ENCODE data around the gene PKN2. TPM values are rescaled to one million over a fixed set of nuclear protein-coding genes. Genes with fewer than 3 reads are reported as not detected.
A peak's percentile ranks its signal among the peaks of the same experiment; 100 is the strongest.

PKN2 gene
- total and polyA plus RNA-seq, 2 donors (not counting 1 experiment from before 2014, with no cell fraction given) = 28.7 to 29.9 TPM

DNA sequence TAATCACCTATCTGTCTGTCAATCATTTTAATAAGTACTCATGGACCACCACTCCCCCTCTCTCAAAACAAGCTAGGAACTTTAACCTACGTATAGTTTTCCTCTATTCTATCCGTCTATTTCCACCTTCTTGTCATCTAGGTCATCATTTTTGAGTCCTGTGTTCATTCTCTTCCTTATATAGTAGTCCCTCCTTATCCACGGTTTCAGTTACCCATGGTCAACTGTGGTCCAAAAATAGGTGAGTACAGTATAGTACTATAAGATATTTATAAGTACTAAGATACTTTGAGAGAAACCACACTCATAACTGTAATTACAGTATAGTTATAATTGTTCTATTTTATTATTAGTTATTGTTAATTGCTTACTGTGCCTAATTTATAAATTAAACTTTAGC lies 7.5 kb downstream of the PKN2 start:
- no peak overlapping the region for H3K4me3 ChIP-seq (replicated peaks in 1 of 4; ENCODE audit: control extremely low read depth in 1 of 4, insufficient read depth in 1 of 4, low read depth in 3 of 4, low read length in 4 of 4)
- H3K27ac ChIP-seq (ENCODE audit: insufficient read depth, low read length) = no peak overlapping the region
- no peaks in the 10 kb centered on the region for H4K20me1 ChIP-seq (ENCODE audit: control insufficient read depth, extremely low read depth, insufficient read depth, low read length)
- H3K4me2 ChIP-seq (ENCODE audit: extremely low read depth, insufficient read depth, low read length) = no peak overlapping the region
- no peak overlapping the region for H3K9ac ChIP-seq (ENCODE audit: insufficient read depth, low read length)
- no peaks in the 10 kb centered on the region for H3K36me3 ChIP-seq (ENCODE audit: control insufficient read depth, insufficient read depth, low read length)
- DNase-seq (ENCODE audit: low read depth in 2 of 2) = no peak
- peaks cover 66% of the 10 kb centered on the region for H3K79me2 ChIP-seq (ENCODE audit: control insufficient read depth, insufficient read depth, low read length)
- H3K4me1 ChIP-seq (ENCODE audit: control insufficient read depth, extremely low read depth, insufficient read depth, low read length) = no peaks in the 10 kb centered on the region
- no peaks in the 10 kb centered on the region for H3K9me3 ChIP-seq (ENCODE audit: control insufficient read depth, insufficient read depth, low read depth, low read length)
- no peak overlapping the region for H2AFZ ChIP-seq (ENCODE audit: low read length)
- H3K27me3 ChIP-seq (ENCODE audit: control insufficient read depth, insufficient read depth, low read length) = no peaks in the 10 kb centered on the region
- TF ChIP-seq, protein P1, sequence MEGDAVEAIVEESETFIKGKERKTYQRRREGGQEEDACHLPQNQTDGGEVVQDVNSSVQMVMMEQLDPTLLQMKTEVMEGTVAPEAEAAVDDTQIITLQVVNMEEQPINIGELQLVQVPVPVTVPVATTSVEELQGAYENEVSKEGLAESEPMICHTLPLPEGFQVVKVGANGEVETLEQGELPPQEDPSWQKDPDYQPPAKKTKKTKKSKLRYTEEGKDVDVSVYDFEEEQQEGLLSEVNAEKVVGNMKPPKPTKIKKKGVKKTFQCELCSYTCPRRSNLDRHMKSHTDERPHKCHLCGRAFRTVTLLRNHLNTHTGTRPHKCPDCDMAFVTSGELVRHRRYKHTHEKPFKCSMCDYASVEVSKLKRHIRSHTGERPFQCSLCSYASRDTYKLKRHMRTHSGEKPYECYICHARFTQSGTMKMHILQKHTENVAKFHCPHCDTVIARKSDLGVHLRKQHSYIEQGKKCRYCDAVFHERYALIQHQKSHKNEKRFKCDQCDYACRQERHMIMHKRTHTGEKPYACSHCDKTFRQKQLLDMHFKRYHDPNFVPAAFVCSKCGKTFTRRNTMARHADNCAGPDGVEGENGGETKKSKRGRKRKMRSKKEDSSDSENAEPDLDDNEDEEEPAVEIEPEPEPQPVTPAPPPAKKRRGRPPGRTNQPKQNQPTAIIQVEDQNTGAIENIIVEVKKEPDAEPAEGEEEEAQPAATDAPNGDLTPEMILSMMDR (conservative IDR thresholded peaks at IDR 0.05 in 1 of 2, IDR thresholded peaks at IDR 0.05 in 1 of 2; ENCODE audit: low read depth in 1 of 2, low read length in 2 of 2) = no peak
- TF ChIP-seq EZH2 (IDR thresholded peaks at IDR 0.05; ENCODE audit: low read length, missing control alignments) = no peak

DNA sequence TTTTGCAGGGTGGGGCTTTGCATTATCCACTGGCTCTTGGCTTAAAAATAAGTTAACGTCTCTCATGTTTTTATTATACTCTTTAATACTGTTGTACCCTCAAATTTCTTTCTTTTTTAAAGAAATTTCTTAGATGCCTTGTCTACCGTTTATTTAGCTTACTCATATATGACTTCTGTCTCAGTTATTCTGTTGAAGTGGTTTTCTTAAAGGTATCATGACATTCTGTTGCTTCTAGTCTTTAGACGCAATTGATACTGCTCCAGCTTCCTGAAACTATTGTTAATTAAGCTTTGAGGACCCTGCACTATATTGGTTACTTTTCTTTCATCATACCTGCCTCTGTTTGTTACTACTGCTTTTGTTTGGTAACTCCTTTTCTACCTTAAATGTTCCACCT lies 11.7 kb downstream of the PKN2 start:
- H3K4me3 ChIP-seq (replicated peaks in 1 of 4; ENCODE audit: control extremely low read depth in 1 of 4, insufficient read depth in 1 of 4, low read depth in 3 of 4, low read length in 4 of 4) = no peak overlapping the region
- H3K27me3 ChIP-seq (ENCODE audit: control insufficient read depth, insufficient read depth, low read length) = no peaks in the 10 kb centered on the region
- H3K9ac ChIP-seq (ENCODE audit: insufficient read depth, low read length) = no peak overlapping the region
- H2AFZ ChIP-seq (ENCODE audit: low read length) = no peak overlapping the region
- H3K27ac ChIP-seq (ENCODE audit: insufficient read depth, low read length) = no peak overlapping the region
- H3K36me3 ChIP-seq (ENCODE audit: control insufficient read depth, insufficient read depth, low read length) = no peaks in the 10 kb centered on the region
- H4K20me1 ChIP-seq (ENCODE audit: control insufficient read depth, extremely low read depth, insufficient read depth, low read length) = no peaks in the 10 kb centered on the region
- peaks cover 54% of the 10 kb centered on the region for H3K79me2 ChIP-seq (ENCODE audit: control insufficient read depth, insufficient read depth, low read length)
- peak overlapping the region; percentile 4 for H3K4me2 ChIP-seq (ENCODE audit: extremely low read depth, insufficient read depth, low read length)
- no peaks in the 10 kb centered on the region for H3K4me1 ChIP-seq (ENCODE audit: control insufficient read depth, extremely low read depth, insufficient read depth, low read length)
- DNase-seq (ENCODE audit: low read depth in 2 of 2) = peak in 1 of 2 donors; percentile 59
- TF ChIP-seq EZH2 (IDR thresholded peaks at IDR 0.05; ENCODE audit: low read length, missing control alignments) = no peak
- TF ChIP-seq, protein P1 (conservative IDR thresholded peaks at IDR 0.05 in 1 of 2, IDR thresholded peaks at IDR 0.05 in 1 of 2; ENCODE audit: low read depth in 1 of 2, low read length in 2 of 2) = no peak
- no peaks in the 10 kb centered on the region for H3K9me3 ChIP-seq (ENCODE audit: control insufficient read depth, insufficient read depth, low read depth, low read length)

DNA sequence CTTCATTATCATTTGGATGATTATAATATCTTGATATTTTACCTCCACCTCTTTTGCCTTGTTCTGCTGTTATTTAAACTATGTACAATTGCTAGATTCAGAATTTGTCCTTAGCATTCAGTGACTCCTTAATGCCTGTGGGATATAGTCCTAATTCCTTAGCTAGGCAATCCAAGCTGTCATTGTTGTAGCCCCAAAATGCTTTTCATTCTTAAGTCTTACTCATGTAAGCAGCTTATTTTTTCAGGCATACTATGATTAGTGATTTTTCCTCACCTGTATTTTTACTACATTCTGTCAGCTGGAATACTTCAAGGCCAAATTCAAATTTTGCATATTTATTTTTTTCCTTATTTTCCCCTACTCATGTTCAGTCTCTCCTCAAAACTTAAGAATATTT lies 13.4 kb downstream of the PKN2 start:
- Histone ChIP-seq H3K4me2 (ENCODE audit: extremely low read depth, insufficient read depth, low read length) (no peak overlapping the region), H3K27me3 (ENCODE audit: control insufficient read depth, insufficient read depth, low read length) (no peaks in the 10 kb centered on the region), H3K4me1 (ENCODE audit: control insufficient read depth, extremely low read depth, insufficient read depth, low read length) (no peaks in the 10 kb centered on the region), H3K9me3 (ENCODE audit: control insufficient read depth, insufficient read depth, low read depth, low read length) (no peaks in the 10 kb centered on the region), H3K27ac (ENCODE audit: insufficient read depth, low read length) (no peak overlapping the region), H2AFZ (ENCODE audit: low read length) (no peak overlapping the region), H3K4me3 (replicated peaks in 1 of 4; ENCODE audit: control extremely low read depth in 1 of 4, insufficient read depth in 1 of 4, low read depth in 3 of 4, low read length in 4 of 4) (no peak overlapping the region), H4K20me1 (ENCODE audit: control insufficient read depth, extremely low read depth, insufficient read depth, low read length) (no peaks in the 10 kb centered on the region), H3K9ac (ENCODE audit: insufficient read depth, low read length) (no peak overlapping the region), H3K36me3 (ENCODE audit: control insufficient read depth, insufficient read depth, low read length) (no peaks in the 10 kb centered on the region), H3K79me2 (ENCODE audit: control insufficient read depth, insufficient read depth, low read length) (peaks cover 51% of the 10 kb centered on the region)
- peak in 1 of 2 donors; percentile 75 for DNase-seq (ENCODE audit: low read depth in 2 of 2)
- no peak for TF ChIP-seq EZH2 (IDR thresholded peaks at IDR 0.05; ENCODE audit: low read length, missing control alignments)
- TF ChIP-seq, protein P1 (conservative IDR thresholded peaks at IDR 0.05 in 1 of 2, IDR thresholded peaks at IDR 0.05 in 1 of 2; ENCODE audit: low read depth in 1 of 2, low read length in 2 of 2) = no peak

Measured in fibroblast of lung (primary cell).